ENCODE results near the gene NOS3. TPM values are rescaled to one million over a fixed set of nuclear protein-coding genes. Genes with fewer than 3 reads are reported as not detected.
A peak's percentile ranks its signal among the peaks of the same experiment; 100 is the strongest.

The NOS3 gene
- polyA plus RNA-seq, 3 donors = 0.26 to 0.72 (median 0.39) TPM

- H3K27me3 Mint-ChIP-seq (ENCODE audit: low read depth in 3 of 3) = peaks cover under 1 to 2% (median 1%) of the 10 kb centered on the region in 3 donors
- H3K79me2 ChIP-seq (ENCODE audit: insufficient read depth, low read length) = peaks cover 33% of the 10 kb centered on the region
- H3K9me3 ChIP-seq (replicated peaks in 1 of 2; ENCODE audit: control insufficient read depth in 1 of 2, insufficient read depth in 1 of 2, low read length in 2 of 2) = no peaks in the 10 kb centered on the region
- peak overlapping the region; percentile 84 for H2AFZ ChIP-seq (ENCODE audit: insufficient read depth, low read depth, low read length, poor library complexity, severe bottlenecking)
- H3K9ac ChIP-seq (ENCODE audit: insufficient read depth, low read length, poor library complexity, severe bottlenecking) = peak overlapping the region; percentile 52
- no peak for DNase-seq
- peaks cover 19 to 21% of the 10 kb centered on the region in 2 donors for H3K36me3 Mint-ChIP-seq
- H3K27ac ChIP-seq (ENCODE audit: low read depth in 1 of 2, low read length in 2 of 2) = no peak overlapping the region
- 58% methylated on average over 24 of the region's 29 CpGs for WGBS (ENCODE audit: insufficient coverage)
- peaks cover 47 to 60% of the 10 kb centered on the region in 2 donors for H3K4me1 ChIP-seq (ENCODE audit: control insufficient read depth in 1 of 2, insufficient read depth in 2 of 2, low read length in 2 of 2)
- H3K4me2 ChIP-seq (replicated peaks; ENCODE audit: extremely low read depth, low read length, poor library complexity, severe bottlenecking) = peak overlapping the region; percentile 98
- peak overlapping the region; percentile 62 to 97 (median 94) for H3K4me3 ChIP-seq (replicated peaks in 1 of 3; ENCODE audit: low read depth in 2 of 3, low read length in 3 of 3)
- peak overlapping the region; percentile 93 to 98 for H3K4me3 Mint-ChIP-seq
- intact Hi-C loops (cut with micrococcal nuclease) = no loop called here
- peaks cover 49% of the 10 kb centered on the region for H3K4me1 Mint-ChIP-seq
- peaks cover 0 to 4% of the 10 kb centered on the region in 2 donors for H3K36me3 ChIP-seq (replicated peaks in 1 of 2; ENCODE audit: control insufficient read depth in 1 of 2, insufficient read depth in 2 of 2, low read length in 2 of 2)
- TF ChIP-seq CTCF (IDR thresholded peaks at IDR 0.05) = no peak
- no peaks in the 10 kb centered on the region for H3K27me3 ChIP-seq (ENCODE audit: control insufficient read depth in 2 of 2, insufficient read depth in 2 of 2, low read length in 2 of 2)
- peak overlapping the region in 4 of 7 donors; percentile 71 to 91 (median 87) for H3K27ac Mint-ChIP-seq
- H3K9me3 Mint-ChIP-seq = no peaks in the 10 kb centered on the region
- H4K20me1 ChIP-seq (ENCODE audit: insufficient read depth, low read length) = peaks cover 23% of the 10 kb centered on the region
Observed at GRCh38 chr7:151056666-151057505, 66.1 kb downstream of the NOS3 start.

DNA sequence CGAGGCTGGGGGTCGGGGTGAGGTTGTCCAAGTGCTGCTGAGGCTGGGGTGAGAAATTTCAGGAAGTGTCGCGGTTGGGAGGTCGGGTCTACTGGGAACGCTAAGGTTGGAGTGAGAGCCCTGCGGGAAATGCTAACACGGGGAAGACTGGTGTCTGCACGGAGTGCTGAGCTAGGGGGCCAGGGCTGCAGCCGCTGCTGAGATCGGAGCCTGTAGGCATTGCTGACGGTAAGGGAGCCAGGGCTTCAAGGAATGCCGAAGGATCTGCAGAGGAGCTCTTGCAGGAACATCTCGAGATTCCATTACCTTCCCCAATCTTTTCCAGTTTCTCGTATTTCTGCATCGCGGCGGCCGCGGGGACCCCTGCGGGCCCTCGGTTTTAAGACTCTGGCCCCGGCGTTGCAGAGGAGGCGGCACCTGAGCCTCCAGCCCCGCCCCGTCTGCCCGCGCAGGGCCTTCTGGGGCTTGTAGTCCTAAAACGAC is 66.7 kb downstream of the NOS3 start, which contains the start of gene CDK5:
CDK5 (minus strand) TSS at position 392 of the 483 bp plus-strand sequence; CDS start at position 343, 49 bp downstream.
- Histone ChIP-seq H3K9ac (ENCODE audit: insufficient read depth, low read length, poor library complexity, severe bottlenecking) (peak within 1 kb of the TSS; percentile 59), H3K27me3 (ENCODE audit: control insufficient read depth in 2 of 2, insufficient read depth in 2 of 2, low read length in 2 of 2) (no peaks in the 10 kb centered on the region), H3K4me3 (replicated peaks in 1 of 3; ENCODE audit: low read depth in 2 of 3, low read length in 3 of 3) (peak within 1 kb of the TSS; percentile 66 to 97 (median 94)), H3K27ac (ENCODE audit: low read depth in 1 of 2, low read length in 2 of 2) (peak within 1 kb of the TSS; percentile 82 to 89), H3K4me2 (replicated peaks; ENCODE audit: extremely low read depth, low read length, poor library complexity, severe bottlenecking) (peak within 1 kb of the TSS; percentile 98), H3K4me1 (ENCODE audit: control insufficient read depth in 1 of 2, insufficient read depth in 2 of 2, low read length in 2 of 2) (peaks cover 47 to 56% of the 10 kb centered on the region in 2 donors), H4K20me1 (ENCODE audit: insufficient read depth, low read length) (peaks cover 30% of the 10 kb centered on the region), H3K79me2 (ENCODE audit: insufficient read depth, low read length) (peaks cover 38% of the 10 kb centered on the region), H3K9me3 (replicated peaks in 1 of 2; ENCODE audit: control insufficient read depth in 1 of 2, insufficient read depth in 1 of 2, low read length in 2 of 2) (no peaks in the 10 kb centered on the region), H2AFZ (ENCODE audit: insufficient read depth, low read depth, low read length, poor library complexity, severe bottlenecking) (peak within 1 kb of the TSS; percentile 87), H3K36me3 (replicated peaks in 1 of 2; ENCODE audit: control insufficient read depth in 1 of 2, insufficient read depth in 2 of 2, low read length in 2 of 2) (peaks cover 2 to 11% of the 10 kb centered on the region in 2 donors)
- H3K4me3 Mint-ChIP-seq = peak within 1 kb of the TSS; percentile 93 to 98
- H3K4me1 Mint-ChIP-seq = peaks cover 47% of the 10 kb centered on the region
- H3K27me3 Mint-ChIP-seq (ENCODE audit: low read depth in 3 of 3) = peaks cover 0 to 2% (median 1%) of the 10 kb centered on the region in 3 donors
- H3K27ac Mint-ChIP-seq = peak within 1 kb of the TSS; percentile 86 to 93 (median 89)
- no peak for TF ChIP-seq CTCF (IDR thresholded peaks at IDR 0.05)
- peak; percentile 15 to 44 (median 24) for DNase-seq
- 0% methylated on average over 30 of the region's 30 CpGs for WGBS (ENCODE audit: insufficient coverage)
- intact Hi-C loops (cut with micrococcal nuclease) = no loop called here
- no peaks in the 10 kb centered on the region for H3K9me3 Mint-ChIP-seq
- H3K36me3 Mint-ChIP-seq = peaks cover 18 to 21% of the 10 kb centered on the region in 2 donors

All from CD14-positive monocyte (primary cell).